Measurements from ENCODE around the gene TSC22D1. TPM values are rescaled to one million over a fixed set of nuclear protein-coding genes. Genes with fewer than 3 reads are reported as not detected.

TSC22D1 gene
- total and polyA plus RNA-seq, 4 donors: 21.0 to 43.5 (median 37.0) TPM

GRCh38 chr13:44397766-44398223, 178.3 kb downstream of the TSC22D1 start:
- no peak for TF ChIP-seq YY1 (IDR thresholded peaks at IDR 0.05)
- no peak for TF ChIP-seq RXRA (IDR thresholded peaks at IDR 0.05)
- no peak for TF ChIP-seq HNF4G (IDR thresholded peaks at IDR 0.05)
- no peak for TF ChIP-seq NR2F2 (IDR thresholded peaks at IDR 0.05)
- no peak for TF ChIP-seq JUND (IDR thresholded peaks at IDR 0.05)
- TF ChIP-seq EGR1 (IDR thresholded peaks at IDR 0.05; ENCODE audit: low read depth in 2 of 2): no peak
- TF ChIP-seq RAD21 (IDR thresholded peaks at IDR 0.05): no peak
- no peak for TF ChIP-seq HNF4A (conservative IDR thresholded peaks at IDR 0.05)
- no peak for TF ChIP-seq GABPA (IDR thresholded peaks at IDR 0.05 in 1 of 2, conservative IDR thresholded peaks at IDR 0.05 in 1 of 2)
- no peak for TF ChIP-seq SP1 (IDR thresholded peaks at IDR 0.05)
- no peak for TF ChIP-seq FOXA2 (IDR thresholded peaks at IDR 0.05)
- no peak for TF ChIP-seq FOXA1 (IDR thresholded peaks at IDR 0.05)
- no peak for TF ChIP-seq ATF3 (IDR thresholded peaks at IDR 0.05)
- TF ChIP-seq MAX (IDR thresholded peaks at IDR 0.05): no peak
- TF ChIP-seq TAF1 (conservative IDR thresholded peaks at IDR 0.05): no peak
- TF ChIP-seq CTCF (IDR thresholded peaks at IDR 0.05; ENCODE audit: low read depth, low read length, missing input control): no peak
- no peak for TF ChIP-seq REST (IDR thresholded peaks at IDR 0.05)
- no peak for TF ChIP-seq ZBTB33 (IDR thresholded peaks at IDR 0.05)
- WGBS: 88% methylated on average over 3 of the region's 3 CpGs

More at GRCh38 chr13:44397766-44398223, 178.3 kb downstream of the TSC22D1 start:
- no peak overlapping the region for H3K9ac ChIP-seq (ENCODE audit: low read depth in 1 of 2, low read length in 2 of 2)
- H3K36me3 ChIP-seq (ENCODE audit: control insufficient read depth in 4 of 4, insufficient read depth in 3 of 4, low read depth in 1 of 4, low read length in 3 of 4): no peaks in the 10 kb centered on the region
- peak overlapping the region; percentile 9 to 57 for H3K27ac ChIP-seq (ENCODE audit: low read depth in 1 of 2, low read length in 2 of 2)
- peaks cover 6 to 38% (median 18%) of the 10 kb centered on the region in 4 donors for H3K4me1 ChIP-seq (ENCODE audit: control insufficient read depth in 4 of 4, insufficient read depth in 4 of 4, low read length in 3 of 4)
- H3K4me3 ChIP-seq (ENCODE audit: low read depth in 1 of 3, low read length in 3 of 3): no peak overlapping the region
- H3K9me3 ChIP-seq (ENCODE audit: control insufficient read depth in 4 of 4, low read length in 3 of 4): no peaks in the 10 kb centered on the region
- peak; percentile 61 for DNase-seq (ENCODE audit: low spot score)
- no peaks in the 10 kb centered on the region for H3K27me3 ChIP-seq (ENCODE audit: control insufficient read depth in 4 of 4, insufficient read depth in 4 of 4, low read length in 3 of 4)
